Central memory CD4-positive, alpha-beta T cell (primary cell): Measurements from ENCODE around the gene IFT27.
"Not testable (repeated sequence)": the region's sequence is repeated elsewhere in the genome, so short reads cannot be mapped to it uniquely, and the experiment has no call there.

ENCODE experiments used
- DNase-seq: peaks from one replicate; pipeline ENCODE4 v3.0.0; 2022

IFT27 gene

DNA sequence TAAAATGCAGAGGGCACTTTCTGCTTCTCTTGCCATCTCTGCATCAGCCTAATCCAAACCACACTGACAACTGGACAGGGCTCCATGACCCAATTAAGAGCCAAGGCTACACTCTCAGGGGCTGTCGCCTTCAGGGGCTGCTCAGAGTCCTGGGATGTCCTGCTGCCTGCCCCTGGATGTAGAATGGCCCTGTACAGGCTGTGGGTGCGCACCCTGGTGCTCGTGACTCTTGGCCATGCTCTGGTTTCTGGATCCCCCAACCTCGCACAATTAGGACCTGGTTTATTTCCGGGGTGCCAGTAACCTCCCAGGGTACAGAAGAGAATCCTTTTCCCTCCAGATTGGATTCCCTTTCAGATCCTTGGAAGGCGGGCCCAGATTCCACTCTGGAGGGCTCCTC is 11.3 kb downstream of the IFT27 start:
- no peak for DNase-seq

DNA sequence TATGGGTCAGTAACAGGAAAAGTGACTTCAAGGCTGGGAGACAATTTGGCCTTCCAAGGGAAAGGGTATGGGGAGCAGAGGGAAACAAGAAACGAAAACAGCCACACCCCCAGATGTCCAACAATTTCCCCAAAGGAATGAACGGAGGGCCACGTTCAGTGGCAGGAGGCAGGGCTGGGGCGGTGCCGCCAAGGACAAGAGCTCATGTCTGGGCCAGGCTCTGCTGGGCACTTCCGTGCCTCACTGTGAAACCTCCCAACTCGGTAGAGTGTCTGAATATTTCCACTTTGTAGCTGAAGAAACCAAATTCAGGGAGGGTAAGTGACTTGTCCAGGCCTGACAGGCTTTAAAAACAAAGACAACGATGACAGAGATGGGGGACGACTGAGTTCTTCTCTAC is 11.9 kb downstream of the IFT27 start:
- no peak for DNase-seq

DNA sequence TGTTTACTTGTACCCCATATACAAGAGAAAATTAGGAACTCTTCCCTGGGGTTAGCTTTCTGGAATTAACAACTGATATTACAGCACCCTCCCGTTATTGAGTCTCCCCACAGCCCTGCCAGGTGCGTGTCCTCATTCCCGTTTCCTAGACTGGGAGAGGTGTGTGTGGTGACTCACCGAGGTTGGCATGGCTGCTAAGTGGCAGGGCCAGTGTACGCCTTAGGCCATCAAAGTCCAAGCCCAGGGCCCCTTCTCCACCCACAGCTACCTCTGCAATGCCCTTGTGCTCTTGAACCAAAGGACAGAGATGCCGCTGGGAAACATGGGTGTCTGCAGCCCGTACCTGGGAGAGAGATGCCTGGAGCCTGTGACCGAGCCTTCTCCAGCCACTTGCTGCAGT is 12.3 kb downstream of the IFT27 start:
- DNase-seq: no peak

DNA sequence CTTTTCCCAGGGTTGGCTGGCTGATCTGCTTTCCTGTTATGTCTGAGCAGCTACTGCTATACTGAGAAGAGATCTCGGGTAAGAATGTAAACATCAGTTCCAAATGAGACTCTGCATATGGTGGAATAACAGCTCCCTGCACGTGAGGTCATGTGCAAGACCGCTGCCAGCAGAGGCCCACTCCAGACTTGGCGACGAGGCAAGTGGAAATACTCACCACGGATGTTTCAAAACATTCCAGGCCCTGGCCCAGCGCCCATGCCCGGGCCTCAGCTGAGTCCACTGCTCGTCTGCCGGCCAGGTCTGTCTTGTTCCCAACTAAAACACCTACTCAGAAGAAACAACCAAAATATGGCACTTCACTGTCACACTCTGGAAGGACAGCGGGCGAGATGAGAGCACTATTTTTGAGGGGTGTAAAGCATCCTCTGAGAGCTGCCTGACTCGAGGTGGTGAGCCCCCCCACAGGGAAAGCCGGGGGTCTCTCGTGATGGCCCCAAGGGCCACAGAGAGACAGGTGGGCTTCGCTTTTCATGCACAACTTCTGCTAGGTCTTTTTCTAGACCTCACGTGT is 13.1 kb downstream of the IFT27 start:
- DNase-seq: no peak

DNA sequence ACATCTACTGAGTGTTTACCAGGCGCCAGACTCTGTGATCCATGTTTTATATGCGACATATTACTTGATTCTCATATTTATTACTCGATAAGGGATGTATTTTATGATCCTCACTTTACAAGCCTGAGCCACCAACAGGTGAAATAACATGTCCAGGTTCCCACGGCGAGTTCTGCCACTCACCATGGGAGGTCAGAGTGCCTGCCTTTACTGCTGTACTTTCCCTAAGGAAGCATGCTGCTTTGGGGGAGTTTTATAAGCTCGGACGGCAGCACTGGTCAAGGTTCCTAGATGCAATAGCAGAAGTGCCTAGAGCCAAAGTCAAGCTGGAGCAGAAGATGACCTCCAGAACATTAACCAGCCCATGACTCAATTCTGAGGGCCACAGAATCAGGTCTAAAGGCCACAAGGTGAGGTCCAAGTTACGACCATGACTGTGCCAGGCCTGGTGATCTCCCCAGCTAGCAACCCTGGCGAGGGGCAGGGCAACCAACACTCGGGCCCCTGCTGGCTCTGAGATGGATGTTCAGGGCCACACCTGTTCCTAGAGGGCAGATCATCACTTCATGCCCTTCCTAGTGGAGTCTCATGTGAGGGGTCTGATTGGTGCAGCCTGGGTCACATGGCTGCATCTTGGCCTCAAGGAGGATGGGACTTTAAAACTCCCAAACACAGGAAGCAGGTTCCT is 14.2 kb downstream of the IFT27 start:
- no peak for DNase-seq

DNA sequence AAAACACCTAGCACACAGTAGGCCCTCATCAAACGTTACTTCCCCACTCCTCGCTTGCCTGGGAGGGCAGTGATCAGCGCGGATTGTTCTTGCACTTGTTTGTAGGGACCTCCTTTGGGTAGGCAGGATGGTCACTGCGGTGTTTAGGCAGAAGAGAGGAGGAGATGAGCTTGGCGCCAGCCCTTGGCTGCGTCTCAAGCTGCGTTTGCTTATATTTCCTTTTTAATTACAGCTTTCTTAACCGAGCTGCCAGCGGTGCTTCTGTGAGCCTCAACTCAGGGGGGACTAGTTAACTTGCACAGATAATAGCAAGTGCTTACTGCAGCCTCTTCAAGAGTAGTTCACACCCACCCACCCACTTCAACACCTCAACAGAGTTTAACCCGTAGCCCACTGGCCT is 15.1 kb downstream of the IFT27 start:
- no peak for DNase-seq

DNA sequence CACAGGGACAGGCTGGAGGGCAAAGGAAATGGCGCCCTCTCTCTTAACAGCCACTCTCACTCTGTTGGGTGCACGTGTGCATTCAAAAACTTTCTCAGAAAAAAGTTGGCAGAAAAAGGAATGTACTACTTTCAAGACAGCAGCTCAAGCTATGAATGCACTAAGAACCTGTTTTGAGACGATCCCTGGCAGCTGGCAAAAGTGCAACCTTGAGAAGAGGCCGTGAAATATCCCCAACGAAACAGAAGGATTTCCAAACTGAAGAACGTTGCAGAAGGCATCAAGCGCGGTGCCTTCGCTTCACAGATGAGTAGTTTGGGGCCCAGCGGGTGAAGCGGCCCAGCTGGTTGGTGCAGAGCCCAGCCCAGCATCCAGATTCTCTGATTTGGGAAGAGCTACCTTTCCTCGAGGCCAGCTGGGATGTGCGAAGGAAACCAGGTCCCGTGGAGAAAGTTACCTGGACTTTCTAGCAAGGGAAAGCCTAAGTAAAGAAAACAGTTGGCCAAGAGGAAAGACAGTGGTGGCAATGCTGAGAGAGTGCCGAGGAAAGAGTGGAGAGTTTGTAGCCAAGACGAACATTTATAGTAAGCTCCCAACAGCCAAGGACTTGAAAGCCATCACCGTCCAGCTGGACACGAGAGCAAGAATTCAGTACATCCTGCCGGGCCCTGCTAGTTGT is 16.3 kb downstream of the IFT27 start:
- DNase-seq: no peak

DNA sequence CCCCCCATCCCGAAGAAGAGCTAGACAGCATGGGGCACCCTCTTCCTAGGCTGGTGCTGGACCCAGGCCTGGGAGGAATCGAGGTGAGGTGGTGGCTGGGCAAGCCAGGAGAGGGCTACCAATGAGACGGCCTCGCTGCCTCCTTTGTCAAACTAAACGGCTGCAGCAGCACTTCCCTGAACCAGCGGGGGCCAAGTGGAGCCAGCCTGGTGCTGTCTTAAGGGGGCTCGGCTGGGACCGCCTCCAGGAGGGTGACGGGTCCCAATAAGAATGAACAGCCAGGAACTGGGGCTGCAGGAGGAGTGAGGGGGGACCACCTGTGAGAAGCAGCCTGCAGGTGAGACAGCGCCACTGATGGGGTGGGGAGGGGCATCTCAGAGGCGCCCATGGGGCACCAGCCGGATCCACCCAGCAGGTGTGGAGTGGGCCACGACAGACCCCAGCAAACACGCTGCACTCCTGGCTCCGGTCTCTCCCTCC is 17.1 kb downstream of the IFT27 start:
- no peak for DNase-seq

DNA sequence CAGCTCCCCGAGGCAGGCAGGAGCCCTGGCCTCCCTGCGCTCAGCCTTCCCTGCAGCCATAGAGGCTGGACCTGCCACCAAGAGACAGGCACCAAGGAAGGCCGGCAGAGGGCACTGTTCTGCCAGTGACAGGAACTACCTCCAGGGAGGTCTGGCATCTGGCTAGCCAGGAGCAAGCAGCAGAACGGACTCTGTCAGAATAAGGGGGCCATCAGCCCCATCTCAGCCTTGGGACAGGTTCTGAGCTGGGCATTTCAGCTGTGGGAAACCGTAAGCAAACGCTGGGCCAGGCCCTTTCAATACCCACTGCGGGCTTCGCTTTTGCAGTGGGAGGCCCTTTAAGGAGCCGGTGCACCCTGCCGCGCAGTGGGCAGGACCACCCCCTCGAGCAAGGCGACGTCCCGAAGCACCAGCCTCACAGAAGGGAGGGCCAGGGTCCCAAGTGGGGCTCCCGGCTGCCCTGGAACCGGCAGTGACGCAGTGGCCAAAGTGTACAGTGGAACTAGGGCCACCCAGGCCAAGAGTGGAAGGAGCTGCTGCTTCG is 18.2 kb downstream of the IFT27 start:
- peak; percentile 47 for DNase-seq

DNA sequence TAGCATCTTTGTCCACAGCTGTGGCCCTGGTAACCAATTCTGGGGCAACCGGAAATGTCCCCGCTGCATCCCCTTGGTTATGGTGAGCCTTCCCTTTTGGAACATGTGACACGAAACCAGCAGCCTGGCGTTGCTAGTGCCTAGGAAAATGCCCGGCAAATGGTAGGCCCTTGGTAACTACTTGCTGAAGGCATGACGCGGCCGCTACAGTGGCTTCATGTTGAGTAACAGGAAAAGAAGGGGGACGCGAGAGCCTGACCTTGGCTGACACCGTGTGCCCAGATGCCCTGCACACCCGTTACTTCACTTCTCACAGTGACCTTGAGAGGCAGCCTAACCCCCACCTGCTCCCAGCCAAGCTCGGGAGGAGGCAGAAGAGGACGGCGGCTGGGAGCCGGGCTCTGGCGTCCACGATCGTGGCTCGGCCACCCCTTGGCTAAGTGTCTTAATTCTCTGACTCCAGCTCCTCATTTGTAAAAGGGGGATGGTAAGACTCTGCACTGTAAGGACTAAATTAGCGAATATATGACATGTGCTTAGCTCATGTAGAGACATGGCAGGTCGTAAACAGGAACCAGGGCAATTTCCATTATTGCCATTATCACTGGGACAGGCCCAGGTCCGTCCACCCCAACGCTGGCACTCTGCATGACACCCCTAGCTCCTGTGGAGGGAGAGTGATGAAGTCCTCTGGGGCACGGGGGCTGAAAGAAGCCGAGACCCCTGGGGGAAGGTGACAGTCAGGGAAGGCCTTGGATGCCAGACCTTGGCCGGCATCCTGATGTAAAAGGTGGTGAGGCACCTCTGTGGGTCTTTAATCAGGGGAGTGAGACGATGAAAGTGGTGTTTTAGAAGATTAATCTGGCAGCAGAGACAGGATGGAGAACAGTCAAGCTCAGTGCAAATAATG is 18.9 kb downstream of the IFT27 start:
- DNase-seq: no peak

DNA sequence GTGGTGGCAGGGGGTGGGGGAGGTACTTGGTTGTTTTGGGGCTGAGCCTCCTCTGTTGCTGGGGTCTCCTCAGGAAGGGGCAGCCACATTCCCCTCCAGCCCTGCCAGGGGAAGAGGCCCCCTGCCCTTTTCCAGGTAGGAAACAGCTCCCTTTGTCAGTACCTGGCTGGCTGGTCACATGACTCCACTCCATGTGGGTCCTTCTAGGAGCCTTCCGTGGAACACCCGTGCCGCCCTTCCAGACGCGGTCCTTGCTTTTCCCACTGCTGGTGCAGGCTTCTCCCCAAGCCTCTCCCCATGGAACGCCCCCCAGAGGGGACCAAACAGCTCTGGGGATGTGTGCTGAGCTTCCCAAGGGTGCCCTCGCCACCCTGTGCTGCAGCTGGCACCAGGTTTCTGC is 19.9 kb downstream of the IFT27 start:
- DNase-seq: no peak

DNA sequence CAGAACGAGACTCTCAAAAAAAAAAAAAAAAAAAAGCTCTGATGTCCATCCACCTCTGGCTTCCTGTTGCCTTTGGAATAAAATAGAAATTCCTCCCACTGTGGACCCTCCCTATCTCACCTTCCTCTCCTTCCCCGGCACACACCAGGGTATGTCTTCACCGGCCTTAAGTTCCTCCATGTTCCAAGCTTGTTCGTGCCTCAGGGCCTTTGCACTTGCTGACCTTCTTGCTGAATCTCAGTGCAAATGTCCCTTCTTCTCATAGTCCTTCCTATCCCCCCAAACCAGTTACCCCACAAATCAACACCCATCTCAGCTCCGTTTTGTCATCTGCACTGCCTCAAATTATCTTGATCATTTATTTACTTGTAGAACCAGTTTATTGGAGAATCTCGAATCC is 20.6 kb downstream of the IFT27 start:
- DNase-seq: no peak

DNA sequence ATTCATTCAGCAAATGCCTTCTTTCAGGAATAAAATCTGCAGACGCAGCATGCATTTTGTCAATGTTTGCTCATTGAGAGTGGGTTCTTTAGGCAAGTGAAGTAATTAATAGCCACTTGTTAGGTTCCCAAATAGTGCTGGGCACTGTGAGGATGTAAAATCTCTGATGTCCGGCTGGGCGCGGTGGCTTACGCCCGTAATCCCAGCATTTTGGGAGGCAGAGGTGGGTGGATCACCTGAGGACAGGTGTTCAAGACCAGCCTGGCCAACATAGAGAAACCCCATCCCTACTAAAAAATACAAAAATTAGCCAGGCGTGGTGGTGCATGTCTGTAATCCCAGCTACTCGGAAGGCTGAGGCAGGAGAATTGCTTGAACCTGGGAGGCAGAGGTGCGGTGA is 21.0 kb downstream of the IFT27 start:
- DNase-seq: not testable (repeated sequence)

DNA sequence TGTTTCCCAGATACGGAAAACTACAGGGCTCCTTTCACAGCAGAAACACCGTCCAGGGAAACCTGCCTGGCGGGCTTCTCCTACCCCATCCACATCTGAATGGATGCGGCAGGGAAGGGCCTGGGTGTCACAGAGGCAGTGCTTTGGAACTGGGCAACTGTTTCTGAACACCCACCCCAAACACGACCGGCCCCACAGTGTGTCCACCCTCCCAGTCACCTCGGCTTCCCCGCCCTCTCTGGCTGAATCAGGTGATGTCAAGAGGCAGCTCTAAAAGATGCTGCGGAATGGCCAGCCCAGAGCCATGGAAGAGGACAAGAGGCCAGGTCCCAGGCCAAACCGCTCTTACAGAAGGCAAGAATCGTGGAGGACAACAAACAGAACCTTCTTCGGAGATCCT is 22.0 kb downstream of the IFT27 start:
- DNase-seq: no peak

DNA sequence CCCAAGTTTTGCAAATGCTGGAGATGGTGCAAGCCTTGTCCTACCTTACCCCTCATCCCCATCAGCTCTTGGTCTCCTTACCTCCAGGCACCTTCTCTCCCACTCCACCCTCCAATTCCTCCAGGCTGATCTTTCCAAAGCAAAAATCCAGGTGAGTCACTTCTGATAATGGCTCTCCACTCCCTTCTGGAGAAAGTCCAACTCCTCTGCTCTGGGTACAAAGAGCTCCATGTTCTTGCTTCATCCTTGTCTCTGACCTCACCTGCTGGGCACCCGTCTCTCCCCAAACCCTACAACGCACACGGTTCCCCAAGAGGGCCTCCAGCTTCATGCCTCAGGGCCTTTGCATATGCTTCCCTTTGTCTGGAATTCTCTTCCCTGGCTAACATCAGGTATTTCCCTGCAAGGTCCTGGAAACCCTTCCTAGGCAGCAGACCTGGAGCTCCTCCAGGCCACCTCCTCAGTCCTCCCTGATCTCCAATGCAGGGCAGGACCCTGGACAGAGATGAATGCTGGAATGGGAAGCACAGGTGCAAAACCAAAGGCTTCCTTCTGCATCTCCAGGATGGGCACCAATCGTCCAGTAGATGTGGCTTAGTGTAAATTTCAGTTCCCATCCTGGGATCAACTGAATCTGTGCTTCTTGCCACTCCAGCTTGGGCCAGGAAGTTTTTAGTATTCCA is 22.7 kb downstream of the IFT27 start:
- DNase-seq: no peak

DNA sequence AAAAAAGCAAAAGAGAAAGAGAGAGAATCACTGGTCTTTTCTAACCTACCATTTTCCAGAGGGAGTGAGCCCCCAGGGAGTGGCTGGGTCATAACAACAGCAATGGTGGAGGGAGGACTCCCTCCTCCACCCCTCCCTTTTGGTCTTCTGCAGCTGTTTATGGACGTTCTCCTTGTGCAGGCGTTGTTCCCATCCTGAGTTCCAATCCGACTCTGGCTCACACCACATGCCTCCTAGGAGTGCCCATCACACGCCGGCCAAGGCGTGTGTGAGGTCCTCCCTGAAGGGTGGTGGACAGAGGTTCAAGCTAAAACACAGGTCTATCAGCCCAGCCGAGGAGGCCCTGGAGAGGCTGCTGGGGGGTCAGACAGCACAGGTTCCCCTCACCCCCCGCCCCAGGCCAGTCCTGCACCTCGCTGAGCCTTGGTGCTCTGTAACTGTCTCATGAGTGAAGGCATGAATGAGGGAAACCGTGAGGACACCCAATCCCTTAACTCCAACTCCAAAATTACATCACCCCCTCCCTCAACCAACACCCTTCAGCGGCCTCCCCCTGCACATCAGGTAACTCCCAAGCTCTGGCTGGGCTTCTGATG is 29.4 kb downstream of the IFT27 start:
- no peak for DNase-seq

DNA sequence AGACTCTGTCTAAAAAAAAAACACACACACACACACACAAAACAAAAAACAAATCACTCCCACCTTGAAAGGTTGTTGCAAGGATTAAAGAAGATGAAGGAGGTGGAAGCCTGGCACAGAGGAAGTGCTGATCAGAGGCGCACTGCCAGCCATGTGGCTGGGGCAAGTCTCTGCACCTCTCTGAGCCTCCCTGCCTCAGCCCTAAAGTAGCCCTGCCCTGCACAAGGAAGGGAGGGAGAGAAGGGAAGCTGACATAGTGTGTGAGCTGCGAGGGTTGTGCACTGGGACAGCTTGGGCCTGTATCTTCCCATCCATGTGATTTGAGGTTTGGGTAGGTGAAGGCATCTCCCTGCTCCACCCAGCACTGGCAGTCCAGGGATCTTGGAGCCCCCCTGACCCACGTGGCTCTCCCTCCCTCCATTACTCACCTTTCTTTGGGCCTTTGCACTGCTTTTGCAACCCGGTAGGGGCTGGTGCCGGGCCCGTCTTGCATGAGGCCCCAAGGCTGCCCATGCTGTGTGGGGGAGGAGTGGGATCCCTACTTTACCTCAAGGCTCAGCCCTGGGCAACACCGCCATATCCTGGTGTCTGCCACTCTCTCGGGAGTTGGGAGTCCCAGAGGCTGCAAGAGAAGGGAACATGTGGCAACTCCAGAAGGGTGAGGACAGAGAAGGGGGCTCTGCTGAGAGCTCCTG is 30.5 kb downstream of the IFT27 start:
- no peak for DNase-seq

DNA sequence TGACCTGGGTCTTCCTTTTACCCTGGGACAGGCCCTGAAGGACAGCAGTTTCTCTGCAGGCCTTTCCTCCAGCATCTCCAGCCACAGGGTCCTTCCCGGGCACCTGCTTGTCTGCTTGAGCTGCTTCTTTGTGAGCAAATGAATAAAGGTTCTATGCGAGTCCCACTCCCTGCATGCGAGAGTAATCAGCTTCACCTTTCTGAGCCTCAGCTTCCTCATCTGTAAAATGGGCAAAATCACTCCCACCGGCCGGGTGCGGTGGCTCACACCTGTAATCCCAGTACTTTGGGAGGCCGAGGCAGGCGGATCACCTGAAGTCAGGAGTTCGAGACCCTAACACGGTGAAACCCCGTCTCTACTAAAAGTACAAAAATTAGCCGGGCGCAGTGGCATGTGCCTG is 31.1 kb downstream of the IFT27 start:
- DNase-seq: no peak

DNA sequence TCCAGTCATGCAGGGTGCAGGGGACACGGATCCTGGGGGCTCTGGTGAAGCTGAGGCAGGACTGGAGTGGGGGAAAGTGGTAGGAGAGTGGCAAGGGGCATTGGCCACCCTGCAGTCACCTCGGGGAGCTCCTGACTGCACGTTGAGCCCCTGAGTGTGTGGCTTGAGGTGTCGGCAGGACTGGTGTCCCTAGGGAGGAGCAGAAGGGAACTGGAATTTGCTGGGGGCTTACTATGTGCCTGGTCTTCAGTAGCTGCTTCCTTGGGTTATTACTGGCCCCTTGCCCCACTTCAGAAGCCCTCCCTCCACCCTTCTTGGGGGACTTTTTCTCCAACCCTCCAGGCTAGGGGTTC is 31.5 kb downstream of the IFT27 start:
- no peak for DNase-seq

DNA sequence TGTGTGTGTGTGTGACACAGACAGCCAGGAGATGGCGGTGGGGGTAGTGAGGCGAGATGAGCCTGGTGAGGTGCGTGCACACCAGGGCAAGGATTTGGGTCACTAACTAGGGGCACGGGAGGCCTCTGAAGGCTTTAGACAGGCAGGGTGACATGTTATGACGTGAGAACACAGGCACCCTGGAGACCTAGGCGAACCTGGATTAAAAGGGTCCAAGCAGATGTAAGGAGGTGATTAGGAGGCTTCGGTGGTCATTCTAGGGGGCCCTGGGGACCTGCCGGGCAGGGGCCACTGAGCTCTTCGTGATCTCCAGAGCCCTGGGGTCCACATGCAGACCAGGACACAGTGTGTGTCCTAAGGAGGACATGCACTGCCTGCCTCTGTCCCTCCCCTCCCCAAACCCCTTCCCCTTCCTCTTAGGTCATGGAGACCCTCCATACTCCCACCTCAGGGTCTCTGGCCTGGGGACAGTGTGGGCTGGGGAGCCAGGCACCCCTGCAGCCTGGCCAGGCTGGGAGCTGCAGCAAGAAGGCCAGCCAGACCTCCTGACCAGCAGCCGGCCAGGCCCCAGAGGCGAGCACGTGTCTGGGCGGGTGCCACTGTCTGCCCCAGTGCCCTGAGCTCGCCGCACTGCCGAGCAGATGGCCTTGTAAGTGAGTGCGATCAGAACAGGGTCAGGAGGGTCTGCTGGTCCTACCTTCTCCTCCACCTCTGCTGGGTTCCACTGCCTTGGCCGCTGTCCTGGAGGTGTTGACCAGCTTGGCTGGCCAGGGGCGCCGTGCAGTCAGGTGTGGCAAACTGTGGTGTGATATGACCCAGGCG is 32.1 kb downstream of the IFT27 start:
- DNase-seq: no peak

DNA sequence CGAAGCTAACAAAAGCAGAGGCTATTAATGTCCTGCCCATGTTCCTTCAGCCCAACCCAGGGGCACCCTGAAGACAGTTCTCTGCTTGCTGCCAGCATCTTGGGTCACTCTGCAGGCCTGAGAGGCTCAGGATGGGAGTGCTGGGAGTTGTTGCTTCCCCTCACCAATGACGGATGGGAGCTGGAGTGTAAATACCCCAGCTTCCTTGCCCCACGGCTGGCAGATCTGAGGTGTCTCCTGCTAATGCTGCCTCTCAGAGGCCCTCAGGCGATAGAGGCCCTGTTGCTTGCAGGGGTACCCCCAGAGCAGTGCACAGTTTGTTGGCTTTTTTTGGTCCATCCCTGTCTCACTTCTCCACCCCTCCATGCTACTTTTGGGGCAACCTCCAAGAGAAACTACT is 32.9 kb downstream of the IFT27 start:
- no peak for DNase-seq
